HG02642 (cell line): Measurements from ENCODE around the gene RPL13A.
"Not testable (repeated sequence)": the region's sequence is repeated elsewhere in the genome, so short reads cannot be mapped to it uniquely, and the experiment has no call there.

ENCODE experiments used
- ATAC-seq: cut with Tn5 transposase; IDR thresholded peaks from one replicate; pipeline ENCODE4 v1.9.1; 2021; ENCODE audit warnings: mild to moderate bottlenecking; ENCODE audit not compliant: unreplicated experiment, poor library complexity

RPL13A gene

DNA sequence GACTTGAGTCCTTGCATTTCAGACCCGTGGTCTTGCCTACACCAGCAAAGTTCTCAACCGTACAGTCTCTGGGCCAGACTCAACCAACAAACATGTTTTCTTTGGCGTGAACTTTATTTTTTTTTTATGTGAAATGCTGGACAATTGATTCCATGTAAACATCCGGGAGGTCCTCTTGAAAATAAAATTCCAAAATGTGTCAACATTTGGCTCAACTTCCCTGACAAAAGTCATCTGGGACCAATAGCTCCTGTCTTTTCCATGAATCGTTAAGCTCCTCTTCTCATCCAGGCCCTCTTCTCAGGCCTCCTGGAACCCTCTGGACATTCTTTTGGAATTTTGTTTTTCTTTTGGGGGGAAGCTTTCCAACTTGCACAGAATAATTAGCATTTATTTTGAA lies 31.6 kb upstream of the RPL13A start:
- ATAC-seq, result no peak

GRCh38 chr19:49456326-49456725 lies 31.1 kb upstream of the RPL13A start:
- ATAC-seq, result no peak

DNA sequence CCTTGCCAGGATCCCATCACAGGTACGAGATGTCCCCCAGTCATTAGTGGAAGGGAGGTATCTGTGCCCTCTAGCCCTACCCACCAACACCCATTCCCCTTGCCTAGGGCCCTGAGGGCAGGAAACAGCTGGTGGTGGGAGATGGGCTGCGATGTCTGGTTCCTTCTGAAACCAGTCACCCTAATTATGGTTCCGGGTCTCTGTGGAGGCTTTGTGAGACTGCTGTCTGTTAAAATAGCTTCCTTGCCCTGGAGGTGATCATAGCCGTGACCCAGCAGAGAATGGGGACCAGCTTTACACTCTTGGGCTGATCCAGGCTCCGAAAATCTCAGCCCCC lies 28.9 kb upstream of the RPL13A start:
- ATAC-seq, result no peak

DNA sequence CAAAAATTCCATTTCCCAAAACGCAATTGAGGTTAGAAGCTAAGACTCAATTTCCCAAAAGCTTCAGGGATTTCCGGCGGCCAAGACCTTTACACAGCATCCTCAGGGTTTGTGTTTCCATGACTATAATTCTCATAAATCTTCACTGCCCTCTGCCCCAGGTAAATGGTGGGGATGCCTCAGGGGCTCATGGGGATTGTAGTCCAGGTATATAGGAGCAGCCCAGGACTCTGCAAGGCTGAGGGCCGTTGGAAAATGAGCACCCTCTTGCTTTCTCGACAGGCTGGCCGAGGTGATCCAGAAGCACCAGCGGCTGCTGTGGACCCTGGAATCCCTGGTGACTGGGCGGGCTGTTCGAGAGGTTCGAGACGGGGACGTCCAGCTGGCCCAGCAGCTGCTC lies 28.0 kb upstream of the RPL13A start:
- ATAC-seq, result no peak

DNA sequence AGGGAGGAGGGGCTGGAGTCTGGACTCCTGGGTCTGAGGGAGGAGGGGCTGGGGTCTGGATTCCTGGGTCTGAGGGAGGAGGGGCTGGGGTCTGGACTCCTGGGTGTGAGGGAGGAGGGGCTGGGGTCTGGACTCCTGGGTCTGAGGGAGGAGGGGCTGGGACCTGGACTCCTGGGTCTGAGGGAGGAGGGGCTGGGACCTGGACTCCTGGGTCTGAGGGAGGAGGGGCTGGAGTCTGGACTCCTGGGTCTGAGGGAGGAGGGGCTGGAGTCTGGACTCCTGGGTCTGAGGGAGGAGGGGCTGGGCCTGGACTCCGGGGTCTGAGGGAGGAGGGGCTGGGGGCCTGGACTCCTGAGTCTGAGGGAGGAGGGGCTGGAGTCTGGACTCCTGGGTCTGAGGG lies 26.3 kb upstream of the RPL13A start:
- not testable (repeated sequence) for ATAC-seq

GRCh38 chr19:49461656-49462055 lies 25.8 kb upstream of the RPL13A start:
- ATAC-seq, result no peak

DNA sequence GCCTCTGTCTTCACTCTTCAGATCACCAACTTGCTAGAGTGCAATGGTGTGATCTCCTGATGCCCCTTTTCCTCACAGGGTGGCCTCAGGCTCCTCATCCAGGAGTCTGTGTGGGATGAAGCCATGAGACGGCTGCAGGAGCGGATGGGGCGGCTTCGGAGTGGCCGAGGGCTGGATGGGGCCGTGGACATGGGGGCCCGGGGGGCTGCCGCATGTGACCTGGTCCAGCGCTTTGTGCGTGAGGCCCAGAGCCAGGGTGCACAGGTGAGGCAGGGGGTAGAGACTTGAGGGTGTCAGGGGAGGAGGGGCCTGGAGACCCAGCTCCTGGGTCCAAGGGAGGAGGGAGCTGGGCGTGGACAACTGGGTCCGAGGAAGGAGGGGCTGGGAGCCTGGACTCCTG lies 24.9 kb upstream of the RPL13A start:
- no peak for ATAC-seq

- no peak for ATAC-seq
These were observed 23.3 kb upstream of the RPL13A start for GRCh38 chr19:49463960-49464740.

GRCh38 chr19:49465371-49465770 lies 22.0 kb upstream of the RPL13A start:
- ATAC-seq, result no peak

DNA sequence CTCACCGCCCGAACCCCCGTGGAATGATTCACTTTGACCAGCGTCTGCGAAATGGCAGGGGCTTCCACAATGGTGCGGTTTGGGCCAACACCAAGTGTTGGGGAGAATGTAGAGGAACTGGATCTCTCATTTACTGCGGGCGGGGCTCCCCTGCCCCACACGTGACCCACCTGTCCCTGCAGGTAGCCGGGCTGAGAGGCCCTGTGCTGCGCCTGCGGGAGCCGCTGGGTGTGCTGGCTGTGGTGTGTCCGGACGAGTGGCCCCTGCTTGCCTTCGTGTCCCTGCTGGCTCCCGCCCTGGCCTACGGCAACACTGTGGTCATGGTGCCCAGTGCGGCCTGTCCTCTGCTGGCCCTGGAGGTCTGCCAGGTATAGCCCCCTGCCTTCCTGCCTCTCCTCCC lies 19.2 kb upstream of the RPL13A start:
- ATAC-seq, result no peak

DNA sequence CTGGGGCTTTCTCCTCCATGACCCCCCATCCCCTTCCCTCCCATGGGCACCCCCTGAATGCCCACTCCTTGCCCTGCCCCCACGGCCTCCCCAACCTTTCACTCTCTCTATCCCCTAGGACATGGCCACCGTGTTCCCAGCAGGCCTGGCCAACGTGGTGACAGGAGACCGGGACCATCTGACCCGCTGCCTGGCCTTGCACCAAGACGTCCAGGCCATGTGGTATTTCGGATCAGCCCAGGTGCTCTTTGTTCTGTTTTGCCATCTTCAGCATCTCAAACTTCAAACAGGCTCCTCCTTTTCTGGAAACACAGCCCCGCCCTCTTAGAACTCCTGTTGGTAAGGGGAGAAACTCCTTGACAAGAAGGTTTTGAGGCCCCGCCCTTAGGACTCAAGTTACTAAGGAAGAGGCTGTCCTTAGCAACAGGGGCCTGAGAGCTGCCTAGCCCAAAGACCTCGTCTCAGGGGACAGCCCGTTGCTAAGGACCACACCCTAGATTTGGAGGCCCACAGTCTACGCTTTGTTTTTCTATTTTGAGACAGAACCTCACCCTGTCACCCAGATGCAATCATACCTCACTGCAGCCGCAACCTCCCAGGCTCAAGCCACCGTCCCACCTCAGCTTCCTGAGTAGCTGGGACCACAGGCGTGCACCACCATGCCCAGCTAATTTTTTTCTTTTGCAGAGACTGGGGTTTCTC lies 18.5 kb upstream of the RPL13A start:
- peak; percentile 40 for ATAC-seq

DNA sequence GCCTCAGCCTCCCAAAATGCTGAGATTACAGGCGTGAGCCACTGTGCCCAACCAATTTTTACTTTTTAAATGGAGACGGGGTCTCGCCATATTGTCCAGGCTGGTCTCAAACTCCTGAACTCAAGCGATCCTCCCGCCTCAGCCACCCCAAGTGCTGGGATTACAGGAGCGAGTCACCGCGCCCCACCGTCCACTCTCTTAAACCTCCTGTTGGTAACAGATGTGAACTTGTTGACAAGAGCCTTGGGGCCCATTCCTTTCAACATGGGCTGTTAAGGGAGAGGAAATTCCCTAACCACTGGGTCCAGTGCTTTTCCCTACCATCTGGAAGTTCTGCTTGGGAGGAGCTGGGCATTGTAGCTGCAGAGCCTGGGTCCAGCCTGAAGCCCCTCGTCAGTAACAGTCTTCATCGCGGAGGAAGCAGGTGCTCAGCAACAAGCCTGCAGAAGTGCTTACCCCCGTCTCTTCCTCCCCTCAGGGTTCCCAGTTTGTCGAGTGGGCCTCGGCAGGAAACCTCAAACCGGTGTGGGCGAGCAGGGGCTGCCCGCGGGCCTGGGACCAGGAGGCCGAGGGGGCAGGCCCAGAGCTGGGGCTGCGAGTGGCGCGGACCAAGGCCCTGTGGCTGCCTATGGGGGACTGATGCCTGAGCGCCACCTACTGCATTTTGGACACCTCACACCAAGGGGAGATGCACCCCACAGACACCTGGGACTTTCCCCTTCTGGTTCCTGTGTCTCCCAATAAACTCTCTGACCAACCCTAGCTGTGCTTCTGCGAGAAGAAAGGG lies 17.4 kb upstream of the RPL13A start:
- ATAC-seq, result peak; percentile 57

DNA sequence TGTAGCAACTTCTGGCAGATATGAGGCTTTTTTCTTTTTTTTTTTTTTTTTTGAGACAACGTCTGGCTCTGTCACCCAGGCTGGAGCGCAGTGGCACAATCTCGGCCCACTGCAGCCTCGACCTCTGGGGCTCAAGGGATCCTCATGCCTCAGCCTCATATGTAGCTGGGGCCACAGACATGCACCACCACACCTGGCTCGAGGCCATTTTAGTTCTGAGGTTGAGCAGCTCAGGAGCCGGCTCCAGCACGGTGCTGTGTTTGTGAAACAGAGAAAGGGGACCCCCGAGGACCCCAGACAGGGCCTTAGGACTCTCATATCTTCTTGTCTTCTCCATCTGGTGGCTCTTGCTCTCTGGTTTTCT lies 16.8 kb upstream of the RPL13A start:
- ATAC-seq, result no peak

DNA sequence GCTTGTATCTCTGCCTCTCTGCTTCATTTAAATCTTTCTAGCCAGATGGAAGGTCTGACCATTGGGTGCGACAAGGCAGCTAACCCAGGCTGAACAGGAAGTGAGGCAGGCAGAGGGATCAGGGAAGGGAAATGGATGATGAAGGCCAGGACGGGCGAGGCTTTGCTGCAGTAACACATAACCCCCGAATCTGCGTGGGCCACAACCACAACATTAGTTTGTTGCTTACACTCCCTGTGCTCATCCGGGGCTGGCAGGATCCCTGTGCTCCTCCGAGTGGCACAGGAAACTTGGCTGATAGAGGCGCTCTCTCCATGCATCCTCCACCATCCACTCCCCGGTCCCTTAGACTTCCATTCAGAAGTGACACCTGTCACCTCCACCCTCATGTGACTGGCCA lies 14.5 kb upstream of the RPL13A start:
- no peak for ATAC-seq

GRCh38 chr19:49473501-49473867 lies 13.9 kb upstream of the RPL13A start:
- not testable (repeated sequence) for ATAC-seq

GRCh38 chr19:49473868-49474541 lies 13.4 kb upstream of the RPL13A start, which contains the start of gene FLT3LG:
Gene FLT3LG, plus strand, starts transcription at chr19:49474215. Its CDS starts 425 bp downstream, at chr19:49474640.
- peak; percentile 69 for ATAC-seq

DNA sequence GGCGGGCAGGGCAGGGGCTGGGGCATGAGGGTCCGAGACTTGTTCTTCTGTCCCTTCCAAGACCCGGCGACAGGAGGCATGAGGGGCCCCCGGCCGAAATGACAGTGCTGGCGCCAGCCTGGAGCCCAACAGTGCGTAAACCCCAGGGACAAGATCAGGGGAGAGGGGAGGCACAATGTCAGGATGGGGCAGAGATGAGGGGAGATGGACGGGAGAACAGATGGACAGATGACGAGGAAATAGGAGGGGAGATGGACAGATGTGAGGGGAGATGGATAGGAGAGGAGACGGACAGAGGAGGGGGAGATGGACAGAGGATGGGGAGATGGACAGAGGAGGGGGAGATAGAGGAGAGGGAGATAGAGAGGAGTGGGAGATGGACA lies 12.9 kb upstream of the RPL13A start:
- no peak for ATAC-seq

DNA sequence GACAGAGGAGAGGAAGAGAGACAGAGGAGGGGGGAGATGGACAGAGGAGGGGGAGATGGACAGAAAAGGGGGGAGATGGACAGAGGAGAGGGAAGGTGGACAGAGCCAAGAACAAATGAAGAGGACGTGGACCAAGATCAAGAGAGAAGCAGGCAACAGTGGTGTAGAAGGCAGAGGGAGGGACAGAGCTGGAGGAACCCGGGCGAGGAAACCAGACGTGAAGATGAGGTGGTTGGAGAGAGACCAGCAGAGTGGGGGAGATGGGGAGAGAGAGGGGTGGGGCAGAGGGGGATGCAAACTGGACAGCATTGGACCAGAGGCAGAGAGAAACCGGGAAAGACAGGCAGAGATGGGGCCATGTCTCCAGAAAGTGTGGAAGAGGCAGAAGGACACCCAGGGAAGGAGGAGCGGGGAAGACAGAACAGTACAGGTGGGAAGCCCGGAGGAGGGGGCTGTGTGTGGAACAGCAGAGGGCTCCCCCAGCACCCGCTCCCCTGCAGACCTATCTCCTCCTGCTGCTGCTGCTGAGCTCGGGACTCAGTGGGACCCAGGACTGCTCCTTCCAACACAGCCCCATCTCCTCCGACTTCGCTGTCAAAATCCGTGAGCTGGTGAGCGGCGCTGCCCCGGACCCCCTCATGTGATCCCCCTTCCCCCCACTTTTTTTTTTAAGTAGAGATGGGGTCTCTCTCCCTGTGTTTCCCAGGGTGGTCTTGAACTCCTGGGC lies 12.1 kb upstream of the RPL13A start:
- no peak for ATAC-seq

GRCh38 chr19:49475995-49476880 lies 11.2 kb upstream of the RPL13A start:
- ATAC-seq, result no peak
